PC-3 (cell line): Measurements from ENCODE around the gene PEAK3. TPM values are rescaled to one million over a fixed set of nuclear protein-coding genes. Genes with fewer than 3 reads are reported as not detected.

Source experiments
- ATAC-seq: fragments of 200-7000 bp; cut with Tn5 transposase; 2 replicates; pipeline ENCODE4 v1.9.1; 2020; ENCODE audit warnings: mild to moderate bottlenecking, moderate library complexity
- BruUV-seq: library from RNA; stranded (reverse); fragments of 400-500 nt; replicated peaks from 2 replicates; lab custom pipeline; 2021; lab: Mats Ljungman, UMichigan
- CTCF ChIA-PET: fragments of 300-600 bp; sonication (Branson Sonifier 250); formaldehyde crosslinking; loops from one replicate; lab custom pipeline; 2022; ENCODE audit warnings: antibody characterized with exemption; lab: Charles Lee
- POLR2A ChIA-PET: fragments of 300-600 bp; sonication (Branson Sonifier 250); formaldehyde crosslinking; loops from one replicate; lab custom pipeline; 2022; ENCODE audit warnings: antibody characterized with exemption; ENCODE audit not compliant: unreplicated experiment; lab: Charles Lee
- DNase-seq: peaks from one replicate; pipeline ENCODE4 v3.0.0-alpha.2; 2015
- H2AFZ ChIP-seq: fragments of 300-600 bp; sonication (generic); 2 replicates; pipeline ENCODE4 v1.6.0; 2016; ENCODE audit warnings: antibody characterized with exemption, low read length
- H3F3A ChIP-seq: fragments of 300-600 bp; sonication (generic); one replicate; pipeline ENCODE4 v1.6.0; 2017; ENCODE audit warnings: antibody characterized with exemption, low read length, control low read depth, mild to moderate bottlenecking; ENCODE audit not compliant: unreplicated experiment
- H3K27ac ChIP-seq: fragments of 300-600 bp; sonication (generic); 2 replicates; pipeline ENCODE4 v1.5.1; 2016; ENCODE audit warnings: mild to moderate bottlenecking, low read length
- H3K27me3 ChIP-seq: fragments of 300-600 bp; sonication (generic); 2 replicates; pipeline ENCODE4 v1.6.1; 2016; ENCODE audit warnings: low read length, mixed read lengths
- H3K36me3 ChIP-seq: fragments of 300-600 bp; sonication (generic); 2 replicates; pipeline ENCODE4 v1.6.1; 2016; ENCODE audit warnings: low read depth, mixed run types, low read length, mixed read lengths
- H3K4me1 ChIP-seq: fragments of 300-600 bp; sonication (generic); 2 replicates; pipeline ENCODE4 v1.5.1; 2016; ENCODE audit warnings: low read length; ENCODE audit not compliant: insufficient read depth
- H3K4me2 ChIP-seq: fragments of 300-600 bp; sonication (generic); 2 replicates; pipeline ENCODE4 v1.6.0; 2016; ENCODE audit warnings: low read length
- H3K4me3 ChIP-seq: fragments of 300-600 bp; sonication (generic); 2 replicates; pipeline ENCODE4 v1.5.1; 2016; ENCODE audit warnings: mild to moderate bottlenecking, low read length, mixed read lengths
- H3K79me2 ChIP-seq: fragments of 300-600 bp; sonication (generic); 2 replicates; pipeline ENCODE4 v1.6.1; 2017; ENCODE audit warnings: low read length, mixed read lengths
- H3K9ac ChIP-seq: fragments of 300-600 bp; sonication (generic); 2 replicates; pipeline ENCODE4 v1.6.0; 2016; ENCODE audit warnings: mild to moderate bottlenecking, low read length
- H3K9me2 ChIP-seq: fragments of 300-600 bp; sonication (generic); replicated peaks from 2 replicates; pipeline ENCODE4 v1.6.1; 2016; ENCODE audit warnings: mixed run types, low read length, mixed read lengths
- H3K9me3 ChIP-seq: fragments of 300-600 bp; sonication (generic); 2 replicates; pipeline ENCODE4 v1.6.1; 2016; ENCODE audit warnings: low read length, mixed read lengths
- H4K20me1 ChIP-seq: fragments of 300-600 bp; sonication (generic); 2 replicates; pipeline ENCODE4 v1.6.1; 2016; ENCODE audit warnings: low read length, mixed read lengths
- CTCF ChIP-seq: fragments of 300-600 bp; sonication (generic); conservative IDR thresholded peaks from 2 replicates; pipeline ENCODE4 v1.5.1; 2017; ENCODE audit warnings: antibody characterized with exemption, low read depth, mild to moderate bottlenecking, low read length
- EZH2 ChIP-seq: fragments of 300-600 bp; sonication (generic); IDR thresholded peaks from one replicate; pipeline ENCODE4 v1.6.1; 2017; ENCODE audit warnings: antibody characterized with exemption, mild to moderate bottlenecking, low read length; ENCODE audit not compliant: unreplicated experiment
- EZH2phosphoT487 ChIP-seq: fragments of 300-600 bp; sonication (generic); IDR thresholded peaks from 2 replicates; pipeline ENCODE4 v1.6.1; 2018; ENCODE audit warnings: mild to moderate bottlenecking, antibody characterized with exemption, low read length, borderline replicate concordance
- intact Hi-C: fragments of 100-400 bp; cut with micrococcal nuclease; formaldehyde crosslinking; loops from 2 replicates; pipeline ENCODE4 v1.9.0; 2023
- total RNA-seq: library from RNA; depleted of rRNA; stranded (reverse); fragments of >200 nt; gene quantifications from 2 replicates; pipeline ENCODE4 v1.2.3, GENCODE V29; 2014

The PEAK3 gene
- total RNA-seq, 1 experiment from 2014 or later: not detected

GRCh38 chr19:2305452-2306280 lies 23.7 kb upstream of the PEAK3 start:
- Histone ChIP-seq H3K9me3 (no peaks in the 10 kb centered on the region), H3K79me2 (no peaks in the 10 kb centered on the region), H3K9me2 (no peaks in the 10 kb centered on the region), H3F3A (no peaks in the 10 kb centered on the region), H3K27me3 (no peaks in the 10 kb centered on the region), H3K9ac (no peak overlapping the region), H3K4me3 (no peak overlapping the region), H2AFZ (no peak overlapping the region), H3K36me3 (no peaks in the 10 kb centered on the region), H3K4me1 (no peaks in the 10 kb centered on the region), H3K4me2 (no peak overlapping the region), H3K27ac (no peak overlapping the region), H4K20me1 (no peaks in the 10 kb centered on the region)
- DNase-seq (no peak), ATAC-seq (no peak)
- no TSS peak for BruUV-seq
- intact Hi-C loops: no loop called here
- no peak for TF ChIP-seq EZH2
- POLR2A ChIA-PET: no interaction called here
- CTCF ChIA-PET: no interaction called here

GRCh38 chr19:2303211-2303798 lies 21.3 kb upstream of the PEAK3 start:
- Histone ChIP-seq H4K20me1 (no peaks in the 10 kb centered on the region), H3K4me1 (no peaks in the 10 kb centered on the region), H3K9me2 (no peaks in the 10 kb centered on the region), H3K27ac (no peak overlapping the region), H3K9me3 (no peaks in the 10 kb centered on the region), H3K4me3 (no peak overlapping the region), H3F3A (no peaks in the 10 kb centered on the region), H3K9ac (no peak overlapping the region), H3K36me3 (no peaks in the 10 kb centered on the region), H3K27me3 (no peaks in the 10 kb centered on the region), H3K79me2 (no peaks in the 10 kb centered on the region), H2AFZ (no peak overlapping the region), H3K4me2 (no peak overlapping the region)
- no peak for ATAC-seq
- no peak for DNase-seq
- no TSS peak for BruUV-seq
- ChIA-PET POLR2A (no interaction called here), CTCF (no interaction called here)
- intact Hi-C loops: no loop called here
- TF ChIP-seq CTCF (no peak), EZH2 (no peak), EZH2phosphoT487 (no peak)

- Histone ChIP-seq H2AFZ (no peak overlapping the region), H3K4me1 (no peaks in the 10 kb centered on the region), H3K36me3 (no peaks in the 10 kb centered on the region), H3K9ac (no peak overlapping the region), H3K4me3 (no peak overlapping the region), H3K27me3 (no peaks in the 10 kb centered on the region), H3F3A (no peaks in the 10 kb centered on the region), H3K9me2 (no peaks in the 10 kb centered on the region), H3K79me2 (no peaks in the 10 kb centered on the region), H3K9me3 (no peaks in the 10 kb centered on the region), H3K27ac (no peak overlapping the region), H3K4me2 (no peak overlapping the region), H4K20me1 (no peaks in the 10 kb centered on the region)
- DNase-seq (no peak), ATAC-seq (no peak)
- no TSS peak for BruUV-seq
- CTCF ChIA-PET: no interaction called here
- POLR2A ChIA-PET: no interaction called here
- intact Hi-C loops: no loop called here
- TF ChIP-seq EZH2 (no peak), CTCF (no peak), EZH2phosphoT487 (no peak)
Measured at GRCh38 chr19:2302319-2303210, 20.6 kb upstream of the PEAK3 start.
